Left lung (tissue), 10 donors: Measurements from ENCODE around the gene RNF123. TPM values are rescaled to one million over a fixed set of nuclear protein-coding genes. Genes with fewer than 3 reads are reported as not detected.

Experiments
- ATAC-seq: fragments of 200-7000 bp; cut with Tn5 transposase; one replicate; pipeline ENCODE4 v1.9.1; 2020; ENCODE audit warnings: moderate library complexity
- DNase-seq, 4 donors: peaks; one replicate each; pipeline ENCODE4 v3.0.0-alpha.2; 2013 to 2020
- H3K27ac ChIP-seq, 2 donors: fragments of 200-600 bp; sonication (generic) in 1 of 2; one replicate each; pipeline versions ENCODE4 v1.5.0 to v1.8.0; 2020 to 2021
- H3K27me3 ChIP-seq, 2 donors: fragments of 200-600 bp; sonication (generic) in 1 of 2; one replicate each; pipeline versions ENCODE4 v1.5.0 to v1.8.0; 2020 to 2021
- H3K36me3 ChIP-seq, 2 donors: fragments of 200-600 bp; sonication (generic) in 1 of 2; one replicate each; pipeline versions ENCODE4 v1.5.0 to v1.8.0; 2020 to 2021
- H3K4me1 ChIP-seq, 2 donors: fragments of 200-600 bp; one replicate each; pipeline ENCODE4 v1.8.0; 2021
- H3K4me3 ChIP-seq, 2 donors: fragments of 200-600 bp; sonication (generic) in 1 of 2; one replicate each; pipeline versions ENCODE4 v1.5.0 to v1.8.0; 2020 to 2021; ENCODE audit warnings: mild to moderate bottlenecking in 1 of 2
- H3K9me3 ChIP-seq, 2 donors: fragments of 200-600 bp; sonication (generic) in 1 of 2; one replicate each; pipeline versions ENCODE4 v1.5.0 to v1.8.0; 2020 to 2021
- intact Hi-C, 2 donors: fragments of 100-400 bp; cut with DNase I; formaldehyde crosslinking; loops; one replicate each; pipeline versions ENCODE4 v1.11.2 to v1.14.2; 2022
- polyA plus RNA-seq, 6 donors: library from polyadenylated mRNA; unstranded; fragments of 120-200 nt; gene quantifications; one replicate each; pipeline ENCODE4 v1.2.1, GENCODE V29; 2013; ENCODE audit not compliant: insufficient read length in 6 of 6
- total RNA-seq, 2 donors: library from RNA; stranded (reverse); fragmentation: NEBNext Ultra II Directional; extraction: Animal tissue kit (Norgen Biotek cat#: 25700); gene quantifications; one replicate each; pipeline ENCODE4 v1.2.1, GENCODE V29; 2021
- TF ChIP-seq, protein P1 (sequence below), 2 donors: fragments of 200-600 bp; sonication (generic) in 1 of 2; IDR thresholded peaks; one replicate each; pipeline versions ENCODE4 v1.5.0 to v1.8.0; 2021; ENCODE audit warnings: antibody characterized with exemption in 2 of 2
- donor health status: DM: no; HTN: yes; CAD: no.
- donor health status: DM: no; HTN: no; CAD: no.

Gene RNF123
- total and polyA plus RNA-seq, 8 donors, result 21.8 to 45.0 (median 32.3) TPM

GRCh38 chr3:49717211-49717958 is 28.0 kb downstream of the RNF123 start:
- peak in 2 of 4 donors; percentile 22 to 75 for DNase-seq
- Histone ChIP-seq H3K36me3 (peaks cover 0 to 51% of the 10 kb centered on the region in 2 donors), H3K4me1 (peaks cover 10 to 42% of the 10 kb centered on the region in 2 donors), H3K27ac (no peak overlapping the region), H3K4me3 (no peak overlapping the region), H3K27me3 (no peaks in the 10 kb centered on the region), H3K9me3 (no peaks in the 10 kb centered on the region)
- intact Hi-C loops, result loop anchor here in 1 of 2 donors (10.0 kb wide), 1 partner anchor 117 kb away; no protein-coding TSS in a partner anchor
- TF ChIP-seq, protein P1, sequence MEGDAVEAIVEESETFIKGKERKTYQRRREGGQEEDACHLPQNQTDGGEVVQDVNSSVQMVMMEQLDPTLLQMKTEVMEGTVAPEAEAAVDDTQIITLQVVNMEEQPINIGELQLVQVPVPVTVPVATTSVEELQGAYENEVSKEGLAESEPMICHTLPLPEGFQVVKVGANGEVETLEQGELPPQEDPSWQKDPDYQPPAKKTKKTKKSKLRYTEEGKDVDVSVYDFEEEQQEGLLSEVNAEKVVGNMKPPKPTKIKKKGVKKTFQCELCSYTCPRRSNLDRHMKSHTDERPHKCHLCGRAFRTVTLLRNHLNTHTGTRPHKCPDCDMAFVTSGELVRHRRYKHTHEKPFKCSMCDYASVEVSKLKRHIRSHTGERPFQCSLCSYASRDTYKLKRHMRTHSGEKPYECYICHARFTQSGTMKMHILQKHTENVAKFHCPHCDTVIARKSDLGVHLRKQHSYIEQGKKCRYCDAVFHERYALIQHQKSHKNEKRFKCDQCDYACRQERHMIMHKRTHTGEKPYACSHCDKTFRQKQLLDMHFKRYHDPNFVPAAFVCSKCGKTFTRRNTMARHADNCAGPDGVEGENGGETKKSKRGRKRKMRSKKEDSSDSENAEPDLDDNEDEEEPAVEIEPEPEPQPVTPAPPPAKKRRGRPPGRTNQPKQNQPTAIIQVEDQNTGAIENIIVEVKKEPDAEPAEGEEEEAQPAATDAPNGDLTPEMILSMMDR (IDR thresholded peaks at IDR 0.05), result no peak
- ATAC-seq, result no peak

DNA sequence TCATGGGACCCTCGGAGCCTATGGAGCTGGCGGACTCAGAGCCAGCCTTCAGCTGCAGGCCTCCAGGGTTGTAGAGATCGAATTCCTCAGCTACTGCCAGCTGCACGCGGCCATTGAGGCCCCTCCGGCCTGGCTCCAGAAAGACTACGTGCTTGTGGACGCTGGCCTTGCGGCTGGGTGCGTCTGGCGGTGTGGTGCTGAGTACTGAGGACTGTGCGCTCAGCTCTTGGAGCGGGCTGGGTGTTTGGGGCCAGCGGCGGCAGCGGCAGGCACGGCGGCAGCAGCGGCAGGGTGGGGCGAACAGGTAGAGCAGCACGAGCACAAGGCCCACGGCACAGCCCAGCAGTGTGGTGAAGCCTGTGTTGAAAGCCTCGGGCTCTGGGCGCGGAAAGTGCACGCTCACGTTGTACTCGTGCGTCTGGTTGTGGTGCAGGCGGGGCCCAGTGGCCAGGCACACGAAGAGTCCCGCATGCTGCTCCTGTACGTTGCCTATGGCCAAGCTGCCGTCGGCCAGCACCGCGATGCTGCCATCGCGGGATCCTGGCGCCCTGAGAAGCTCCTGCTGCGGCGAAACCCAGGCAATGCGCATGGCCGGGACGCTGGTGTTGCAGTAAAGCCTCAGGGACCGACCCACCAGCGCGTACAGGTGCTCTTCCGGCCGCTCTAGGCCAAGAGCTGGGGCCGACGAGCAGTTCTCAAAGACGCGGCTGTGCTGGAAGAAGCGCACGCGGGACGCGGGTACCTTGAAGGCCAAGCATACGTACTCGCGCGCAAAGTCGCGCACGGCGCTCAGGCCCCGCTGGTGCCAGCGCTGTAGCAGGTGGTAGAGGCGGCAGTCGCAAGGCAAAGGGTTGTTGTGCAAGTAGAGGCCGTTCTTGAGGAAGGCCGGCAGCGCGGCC is 28.9 kb downstream of the RNF123 start:
- ATAC-seq, result peak; percentile 8
- H3K4me3 ChIP-seq, result peak overlapping the region; percentile 37 to 50
- DNase-seq, result peak in 2 of 4 donors; percentile 27 to 82

DNA sequence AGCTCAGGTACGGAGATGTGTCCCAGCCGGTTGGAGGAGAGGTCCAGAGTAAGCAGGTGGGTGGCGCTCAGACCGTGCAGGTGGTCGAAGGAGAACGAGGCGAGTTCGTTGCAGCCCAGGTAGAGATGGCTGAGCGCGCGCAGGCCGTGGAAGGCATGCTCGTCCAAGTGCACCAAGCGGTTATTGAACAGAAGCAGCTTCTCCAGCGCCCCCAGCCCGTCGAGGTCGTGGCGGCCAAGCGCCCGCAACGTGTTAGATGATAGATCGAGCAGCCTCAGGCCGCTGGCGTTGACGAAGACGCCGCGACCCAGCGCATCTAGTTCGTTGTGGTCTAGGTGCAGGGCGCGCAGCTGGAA is 29.5 kb downstream of the RNF123 start:
- intact Hi-C loops, result loop anchor here in 1 of 2 donors (10.0 kb wide), 1 partner anchor 116 kb away; no protein-coding TSS in a partner anchor
- DNase-seq, result peak in 1 of 4 donors; percentile 83
- ATAC-seq, result no peak
- peaks cover 0 to 48% of the 10 kb centered on the region in 2 donors for H3K36me3 ChIP-seq
- peak overlapping the region; percentile 37 to 50 for H3K4me3 ChIP-seq
- TF ChIP-seq, protein P1 (IDR thresholded peaks at IDR 0.05), result no peak
- H3K4me1 ChIP-seq, result peaks cover 17 to 53% of the 10 kb centered on the region in 2 donors
- H3K9me3 ChIP-seq, result no peaks in the 10 kb centered on the region
- H3K27me3 ChIP-seq, result no peaks in the 10 kb centered on the region
- no peak overlapping the region for H3K27ac ChIP-seq

More for the DNA sequence above, 28.9 kb downstream of the RNF123 start:
- Histone ChIP-seq H3K27me3 (no peaks in the 10 kb centered on the region), H3K27ac (no peak overlapping the region), H3K36me3 (peaks cover 0 to 48% of the 10 kb centered on the region in 2 donors), H3K4me1 (peaks cover 17 to 51% of the 10 kb centered on the region in 2 donors), H3K9me3 (no peaks in the 10 kb centered on the region)
- TF ChIP-seq, protein P1 (IDR thresholded peaks at IDR 0.05), result no peak
- intact Hi-C loops, result loop anchor here in 1 of 2 donors (10.0 kb wide), 1 partner anchor 117 kb away; no protein-coding TSS in a partner anchor

GRCh38 chr3:49719214-49719884 is 30.0 kb downstream of the RNF123 start, which contains the start of gene AMIGO3:
AMIGO3 (minus strand) TSS chr3:49719684; CDS start chr3:49719465, 219 bp downstream.
- DNase-seq, result peak; percentile 91 to 99 (median 95)
- peaks cover 19 to 55% of the 10 kb centered on the region in 2 donors for H3K4me1 ChIP-seq
- H3K9me3 ChIP-seq, result no peaks in the 10 kb centered on the region
- TF ChIP-seq, protein P1 (IDR thresholded peaks at IDR 0.05), result peak; percentile 46 to 62
- H3K4me3 ChIP-seq, result peak within 1 kb of the TSS; percentile 37 to 50
- no peaks in the 10 kb centered on the region for H3K27me3 ChIP-seq
- H3K27ac ChIP-seq, result peak within 1 kb of the TSS; percentile 3 to 7
- H3K36me3 ChIP-seq, result peaks cover 0 to 48% of the 10 kb centered on the region in 2 donors
- intact Hi-C loops, result loop anchor here in 1 of 2 donors (10.0 kb wide), 1 partner anchor 115 kb away; no protein-coding TSS in a partner anchor
- peak; percentile 77 for ATAC-seq
